Astrocyte (in vitro differentiated cells and primary cell): ENCODE measurements around the gene ADCY5. TPM values are rescaled to one million over a fixed set of nuclear protein-coding genes. Genes with fewer than 3 reads are reported as not detected.

Experiments
- DNase-seq: peaks from one replicate; pipeline ENCODE4 v3.0.0-alpha.2; 2010; ENCODE audit warnings: low read depth
- FAIRE-seq: peaks from 2 replicates; lab custom pipeline; 2011; peaks lifted over from hg19 to GRCh38; lab: Jason Lieb, UNC
- H2AFZ ChIP-seq: 2 replicates; pipeline ENCODE4 v1.6.0; 2012; ENCODE audit warnings: low read depth, low read length, inconsistent platforms
- H3K27ac ChIP-seq: 2 replicates; pipeline ENCODE4 v1.5.1; 2011; ENCODE audit warnings: low read depth, low read length, inconsistent platforms
- H3K27me3 ChIP-seq: 2 replicates; pipeline ENCODE4 v1.6.0; 2011; ENCODE audit warnings: low read length, inconsistent platforms; ENCODE audit not compliant: insufficient read depth
- H3K36me3 ChIP-seq: 2 replicates; pipeline ENCODE4 v1.5.1; 2011; ENCODE audit warnings: low read length, inconsistent platforms; ENCODE audit not compliant: insufficient read depth
- H3K4me1 ChIP-seq: 2 replicates; pipeline ENCODE4 v1.5.1; 2011; ENCODE audit warnings: low read length, inconsistent platforms; ENCODE audit not compliant: insufficient read depth
- H3K4me2 ChIP-seq: 2 replicates; pipeline ENCODE4 v1.6.0; 2012; ENCODE audit warnings: low read length, inconsistent platforms
- H3K4me3 ChIP-seq: 2 replicates; pipeline ENCODE4 v1.5.1; 2011; ENCODE audit warnings: low read depth, mild to moderate bottlenecking, low read length, inconsistent platforms; ENCODE audit not compliant: insufficient read depth
- H3K79me2 ChIP-seq: 2 replicates; pipeline ENCODE4 v1.6.0; 2012; ENCODE audit warnings: mild to moderate bottlenecking, low read length, inconsistent platforms; ENCODE audit not compliant: insufficient read depth
- H3K9ac ChIP-seq: 2 replicates; pipeline ENCODE4 v1.6.0; 2012; ENCODE audit warnings: mild to moderate bottlenecking, low read length, inconsistent platforms
- H3K9me3 ChIP-seq: 2 replicates; pipeline ENCODE4 v1.5.1; 2012; ENCODE audit warnings: low read depth, mild to moderate bottlenecking, low read length, inconsistent platforms; ENCODE audit not compliant: insufficient read depth
- H4K20me1 ChIP-seq: 2 replicates; pipeline ENCODE4 v1.6.0; 2012; ENCODE audit warnings: low read length, inconsistent platforms; ENCODE audit not compliant: insufficient read depth
- H3K27ac Mint-ChIP-seq: one replicate; pipeline ENCODE4 v1.8.0; 2021; ENCODE audit warnings: mild to moderate bottlenecking, mixed read lengths; ENCODE audit not compliant: unreplicated experiment
- H3K27me3 Mint-ChIP-seq: one replicate; pipeline ENCODE4 v1.8.0; 2021; ENCODE audit warnings: low read depth, mixed read lengths; ENCODE audit not compliant: unreplicated experiment
- H3K36me3 Mint-ChIP-seq: one replicate; pipeline ENCODE4 v1.8.0; 2021; ENCODE audit warnings: low read depth, mixed read lengths; ENCODE audit not compliant: unreplicated experiment
- H3K4me1 Mint-ChIP-seq: one replicate; pipeline ENCODE4 v1.8.0; 2021; ENCODE audit warnings: low read depth, mixed read lengths; ENCODE audit not compliant: unreplicated experiment
- H3K4me3 Mint-ChIP-seq: one replicate; pipeline ENCODE4 v1.8.0; 2021; ENCODE audit warnings: mild to moderate bottlenecking, moderate library complexity, mixed read lengths; ENCODE audit not compliant: unreplicated experiment
- H3K9me3 Mint-ChIP-seq: one replicate; pipeline ENCODE4 v1.8.0; 2021; ENCODE audit warnings: mild to moderate bottlenecking, mixed read lengths; ENCODE audit not compliant: unreplicated experiment
- EZH2 ChIP-seq: IDR thresholded peaks from 2 replicates; pipeline ENCODE4 v1.6.1; 2012; ENCODE audit warnings: mild to moderate bottlenecking, low read length, inconsistent platforms; ENCODE audit not compliant: insufficient read depth
- total RNA-seq: library from RNA; stranded (reverse); gene quantifications from 2 replicates; pipeline ENCODE4 v1.2.1, GENCODE V29; 2021
- TF ChIP-seq, protein P1 (sequence below): IDR thresholded peaks from 2 replicates; pipeline ENCODE4 v1.5.1; 2011; ENCODE audit warnings: low read depth, mild to moderate bottlenecking, inconsistent platforms, low read length, moderate library complexity; ENCODE audit not compliant: insufficient read depth

ADCY5 gene
- total RNA-seq, 1 donor from 2014 or later: 1.2 TPM

GRCh38 chr3:123303976-123304560, 144.8 kb downstream of the ADCY5 start:
- H4K20me1 ChIP-seq: no peaks in the 10 kb centered on the region
- no peak overlapping the region for H2AFZ ChIP-seq
- FAIRE-seq: no peak
- H3K79me2 ChIP-seq: no peaks in the 10 kb centered on the region
- no peaks in the 10 kb centered on the region for H3K36me3 ChIP-seq
- Mint-ChIP-seq H3K4me1 (peaks cover 2% of the 10 kb centered on the region), H3K9me3 (peaks cover 6% of the 10 kb centered on the region), H3K27ac (no peak overlapping the region), H3K36me3 (peaks cover 3% of the 10 kb centered on the region), H3K27me3 (peaks cover 27% of the 10 kb centered on the region), H3K4me3 (no peak overlapping the region)
- no peak for DNase-seq
- no peak overlapping the region for H3K4me2 ChIP-seq
- H3K27ac ChIP-seq: no peak overlapping the region
- TF ChIP-seq, protein P1, sequence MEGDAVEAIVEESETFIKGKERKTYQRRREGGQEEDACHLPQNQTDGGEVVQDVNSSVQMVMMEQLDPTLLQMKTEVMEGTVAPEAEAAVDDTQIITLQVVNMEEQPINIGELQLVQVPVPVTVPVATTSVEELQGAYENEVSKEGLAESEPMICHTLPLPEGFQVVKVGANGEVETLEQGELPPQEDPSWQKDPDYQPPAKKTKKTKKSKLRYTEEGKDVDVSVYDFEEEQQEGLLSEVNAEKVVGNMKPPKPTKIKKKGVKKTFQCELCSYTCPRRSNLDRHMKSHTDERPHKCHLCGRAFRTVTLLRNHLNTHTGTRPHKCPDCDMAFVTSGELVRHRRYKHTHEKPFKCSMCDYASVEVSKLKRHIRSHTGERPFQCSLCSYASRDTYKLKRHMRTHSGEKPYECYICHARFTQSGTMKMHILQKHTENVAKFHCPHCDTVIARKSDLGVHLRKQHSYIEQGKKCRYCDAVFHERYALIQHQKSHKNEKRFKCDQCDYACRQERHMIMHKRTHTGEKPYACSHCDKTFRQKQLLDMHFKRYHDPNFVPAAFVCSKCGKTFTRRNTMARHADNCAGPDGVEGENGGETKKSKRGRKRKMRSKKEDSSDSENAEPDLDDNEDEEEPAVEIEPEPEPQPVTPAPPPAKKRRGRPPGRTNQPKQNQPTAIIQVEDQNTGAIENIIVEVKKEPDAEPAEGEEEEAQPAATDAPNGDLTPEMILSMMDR: no peak
- no peak for TF ChIP-seq EZH2
- H3K4me3 ChIP-seq: no peak overlapping the region
- H3K9ac ChIP-seq: no peak overlapping the region
- H3K9me3 ChIP-seq: no peaks in the 10 kb centered on the region
- no peaks in the 10 kb centered on the region for H3K27me3 ChIP-seq
- H3K4me1 ChIP-seq: no peaks in the 10 kb centered on the region

GRCh38 chr3:123302961-123303360, 145.9 kb downstream of the ADCY5 start:
- no peaks in the 10 kb centered on the region for H3K79me2 ChIP-seq
- no peak overlapping the region for H3K4me2 ChIP-seq
- FAIRE-seq (no peak), DNase-seq (no peak)
- no peak overlapping the region for H3K27ac Mint-ChIP-seq
- no peak overlapping the region for H3K4me3 Mint-ChIP-seq
- H2AFZ ChIP-seq: no peak overlapping the region
- peaks cover 2% of the 10 kb centered on the region for H3K4me1 Mint-ChIP-seq
- peaks cover 6% of the 10 kb centered on the region for H3K9me3 Mint-ChIP-seq
- H3K27me3 Mint-ChIP-seq: peaks cover 23% of the 10 kb centered on the region
- H3K4me3 ChIP-seq: no peak overlapping the region
- no peak overlapping the region for H3K27ac ChIP-seq
- H3K4me1 ChIP-seq: no peaks in the 10 kb centered on the region
- no peaks in the 10 kb centered on the region for H3K27me3 ChIP-seq
- no peaks in the 10 kb centered on the region for H4K20me1 ChIP-seq
- H3K36me3 ChIP-seq: no peaks in the 10 kb centered on the region
- no peaks in the 10 kb centered on the region for H3K9me3 ChIP-seq
- no peak overlapping the region for H3K9ac ChIP-seq
- TF ChIP-seq, protein P1: no peak
- TF ChIP-seq EZH2: no peak
- peaks cover 3% of the 10 kb centered on the region for H3K36me3 Mint-ChIP-seq
